B cell (primary cell): ENCODE data around the gene CNRIP1. TPM values are rescaled to one million over a fixed set of nuclear protein-coding genes. Genes with fewer than 3 reads are reported as not detected.

Experiments
- ATAC-seq: fragments of 200-7000 bp; cut with Tn5 transposase; one replicate; pipeline ENCODE4 v1.10.0; 2021; ENCODE audit warnings: low read depth, mild to moderate bottlenecking, moderate number of reproducible peaks, moderate library complexity
- CTCF ChIA-PET: fragments of 350-600 bp; sonication (Branson Sonifier 250); formaldehyde crosslinking; loops from one replicate; lab custom pipeline; 2021; ENCODE audit warnings: antibody characterized with exemption, inconsistent platforms; lab: Charles Lee
- POLR2A ChIA-PET: fragments of 350-600 bp; sonication (Branson Sonifier 250); formaldehyde crosslinking; loops from one replicate; lab custom pipeline; 2021; ENCODE audit warnings: antibody characterized with exemption; lab: Charles Lee
- DNase-seq: peaks from one replicate; pipeline ENCODE4 v3.0.0; 2013
- H2AFZ ChIP-seq: 2 replicates; pipeline ENCODE4 v1.6.1; 2012; ENCODE audit warnings: mild to moderate bottlenecking, low read depth, low read length; ENCODE audit not compliant: insufficient read depth, poor library complexity, severe bottlenecking
- H3K27ac ChIP-seq, 2 donors: 1 replicate in 1 of 2; 2 replicates in 1 of 2; pipeline ENCODE4 v1.5.1; 2012 to 2013; ENCODE audit warnings: low read length in 2 of 2, mild to moderate bottlenecking in 2 of 2, moderate library complexity in 1 of 2
- H3K27me3 ChIP-seq, 4 experiments: fragments of 200-600 bp in 1 of 4; sonication (generic) in 1 of 4; replicated peaks in 1 of 4; 1 replicate in 2 of 4; 2 replicates in 2 of 4; pipeline versions ENCODE4 v1.6.1 to v1.7.0; 2013 to 2016; ENCODE audit warnings: low read length in 3 of 4, mild to moderate bottlenecking in 2 of 4, mixed read lengths in 1 of 4, moderate library complexity in 1 of 4; ENCODE audit not compliant: insufficient read depth in 4 of 4, control insufficient read depth in 3 of 4; ENCODE audit errors: control extremely low read depth in 1 of 4
- H3K36me3 ChIP-seq, 2 experiments: replicated peaks in 1 of 2; 1 replicate in 1 of 2; 2 replicates in 1 of 2; pipeline versions ENCODE4 v1.6.1 to v1.7.1; 2013; ENCODE audit warnings: low read length in 1 of 2; ENCODE audit not compliant: insufficient read depth in 2 of 2, control insufficient read depth in 1 of 2; ENCODE audit errors: control extremely low read depth in 1 of 2, extremely low read depth in 1 of 2
- H3K4me1 ChIP-seq, 2 donors: fragments of 200-600 bp in 1 of 2; sonication (generic) in 1 of 2; 1 replicate in 1 of 2; 2 replicates in 1 of 2; pipeline versions ENCODE4 v1.5.1 to v1.6.1; 2013 to 2017; ENCODE audit warnings: low read length in 2 of 2; ENCODE audit not compliant: control insufficient read depth in 2 of 2, insufficient read depth in 2 of 2
- H3K4me2 ChIP-seq: replicated peaks from 2 replicates; pipeline ENCODE3; 2012; ENCODE audit warnings: mild to moderate bottlenecking, low read depth, low read length; ENCODE audit not compliant: poor library complexity, severe bottlenecking
- H3K4me3 ChIP-seq, 5 experiments: fragments of 200-600 bp in 1 of 5; sonication (generic) in 1 of 5; 1 replicate in 3 of 5; 2 replicates in 2 of 5; pipeline versions ENCODE4 v1.5.1 to v1.7.0; 2011 to 2016; ENCODE audit warnings: low read length in 4 of 5, mild to moderate bottlenecking in 4 of 5, low read depth in 2 of 5, control low read depth in 1 of 5, moderate library complexity in 1 of 5; ENCODE audit not compliant: insufficient read depth in 1 of 5; ENCODE audit errors: control extremely low read depth in 1 of 5, extremely low read depth in 1 of 5
- H3K79me2 ChIP-seq: fragments of 200-600 bp; sonication (generic); one replicate; pipeline ENCODE4 v1.6.0; 2016; ENCODE audit warnings: low read length; ENCODE audit not compliant: control insufficient read depth, insufficient read depth
- H3K9ac ChIP-seq: fragments of 200-600 bp; sonication (generic); 2 replicates; pipeline ENCODE4 v1.6.1; 2017; ENCODE audit warnings: mild to moderate bottlenecking, low read length, moderate library complexity
- H3K9me3 ChIP-seq, 3 donors: one replicate each; pipeline versions ENCODE4 v1.6.1 to v1.7.1; 2013; ENCODE audit warnings: low read length in 2 of 3; ENCODE audit not compliant: control insufficient read depth in 2 of 3, insufficient read depth in 1 of 3; ENCODE audit errors: control extremely low read depth in 1 of 3
- H4K20me1 ChIP-seq: 2 replicates; pipeline ENCODE4 v1.6.0; 2012; ENCODE audit warnings: mild to moderate bottlenecking, low read length; ENCODE audit not compliant: insufficient read depth, control insufficient read depth, poor library complexity, severe bottlenecking
- H3K27ac Mint-ChIP-seq: one replicate; pipeline ENCODE4 v1.8.0; 2021; ENCODE audit warnings: mixed read lengths
- H3K27me3 Mint-ChIP-seq: one replicate; pipeline ENCODE4 v1.8.0; 2021; ENCODE audit warnings: mixed read lengths
- H3K4me1 Mint-ChIP-seq: one replicate; pipeline ENCODE4 v1.8.0; 2021; ENCODE audit warnings: mixed read lengths
- H3K4me3 Mint-ChIP-seq: one replicate; pipeline ENCODE4 v1.8.0; 2021; ENCODE audit warnings: mixed read lengths
- H3K9me3 Mint-ChIP-seq: one replicate; pipeline ENCODE4 v1.8.0; 2022; ENCODE audit warnings: mixed read lengths; ENCODE audit not compliant: insufficient read depth
- CTCF ChIP-seq: fragments of 200-600 bp; IDR thresholded peaks from one replicate; pipeline ENCODE4 v1.8.0; 2022; ENCODE audit warnings: antibody characterized with exemption, mild to moderate bottlenecking
- EZH2 ChIP-seq: IDR thresholded peaks from 2 replicates; pipeline ENCODE4 v1.6.1; 2012; ENCODE audit warnings: borderline replicate concordance, low read depth, mild to moderate bottlenecking, moderate library complexity, low read length; ENCODE audit not compliant: insufficient read depth, poor library complexity, severe bottlenecking
- WGBS: methylation state at CpG from one replicate; pipeline ENCODE4 v1.1.5; 2013; ENCODE audit warnings: missing lambda C conversion rate; ENCODE audit not compliant: insufficient coverage; 5-methylcytosine and 5-hydroxymethylcytosine counted together
- intact Hi-C: fragments of 100-400 bp; cut with micrococcal nuclease; formaldehyde crosslinking; loops from one replicate; pipeline ENCODE4 v1.10.0; 2022
- polyA plus RNA-seq: library from polyadenylated mRNA; depleted of rRNA; stranded (reverse); fragments of >200 nt; gene quantifications from 2 replicates; pipeline ENCODE4 v1.2.3, GENCODE V29; 2012
- total RNA-seq, 2 donors: library from RNA; stranded (reverse); fragments of 120-200 nt in 1 of 2; gene quantifications; 1 replicate in 1 of 2; 2 replicates in 1 of 2; pipeline versions ENCODE4 v1.2.3 to v1.2.4, GENCODE V29; 2013 to 2022

CNRIP1 gene
- total and polyA plus RNA-seq, 2 donors (not counting 1 experiment from before 2014, with no cell fraction given) = not detected

GRCh38 chr2:68251187-68251854 is 68.4 kb downstream of the CNRIP1 start:
- no peaks in the 10 kb centered on the region for H3K9me3 Mint-ChIP-seq
- DNase-seq = peak; percentile 92

More at GRCh38 chr2:68251187-68251854, 68.4 kb downstream of the CNRIP1 start:
- H3K27me3 Mint-ChIP-seq = no peaks in the 10 kb centered on the region
- peaks cover 0 to 2% of the 10 kb centered on the region in 2 experiments for H3K36me3 ChIP-seq
- POLR2A ChIA-PET = interaction anchor here (0.7 kb wide), 1 partner anchor 94 kb away, joined by 5 read pairs; the partner anchor contains the start of gene PNO1
- peak overlapping the region; percentile 86 to 92 for H3K27ac ChIP-seq
- peak; percentile 77 for TF ChIP-seq CTCF
- TF ChIP-seq EZH2 = no peak
- peaks cover 71% of the 10 kb centered on the region for H3K79me2 ChIP-seq
- CTCF ChIA-PET = interaction anchor here (1.3 to 4.0 kb wide), 4 partner anchors 54 to 190 kb away, joined by 3 to 26 read pairs (median 12); no protein-coding TSS in a partner anchor
- H3K9ac ChIP-seq = peak overlapping the region; percentile 97
- peaks cover 36% of the 10 kb centered on the region for H3K4me1 Mint-ChIP-seq
- intact Hi-C loops = loop anchor here (1.0 to 10.0 kb wide), 5 partner anchors 15 to 533 kb away; no protein-coding TSS in a partner anchor
- under 1% methylated on average over 33 of the region's 41 CpGs for WGBS
- peak overlapping the region; percentile 76 to 97 (median 96) for H3K4me3 ChIP-seq
- peak; percentile 60 for ATAC-seq
- peaks cover 28% of the 10 kb centered on the region for H4K20me1 ChIP-seq
- H3K4me3 Mint-ChIP-seq = peak overlapping the region; percentile 90
- no peaks in the 10 kb centered on the region for H3K9me3 ChIP-seq
- no peaks in the 10 kb centered on the region for H3K27me3 ChIP-seq
- H2AFZ ChIP-seq = peak overlapping the region; percentile 74
- peak overlapping the region; percentile 93 for H3K27ac Mint-ChIP-seq
- peaks cover 39 to 55% of the 10 kb centered on the region in 2 donors for H3K4me1 ChIP-seq
- H3K4me2 ChIP-seq = peak overlapping the region; percentile 96
